Hepatic stellate cell (primary cell): Measurements from ENCODE around the gene ITGB4.

ENCODE experiments used
- DNase-seq: peaks from one replicate; pipeline ENCODE4 v3.0.0; 2011; ENCODE audit warnings: low spot score

Gene ITGB4

GRCh38 chr17:75791254-75791653, 70.0 kb downstream of the ITGB4 start:
- DNase-seq, result no peak

GRCh38 chr17:75793460-75793859, 72.2 kb downstream of the ITGB4 start:
- no peak for DNase-seq

GRCh38 chr17:75795820-75796607, 74.8 kb downstream of the ITGB4 start:
- no peak for DNase-seq

GRCh38 chr17:75799402-75799801, 78.1 kb downstream of the ITGB4 start:
- DNase-seq, result no peak

- DNase-seq, result no peak
Observed at GRCh38 chr17:75803883-75804282, 82.6 kb downstream of the ITGB4 start.

- no peak for DNase-seq
Observed at GRCh38 chr17:75806822-75807500, 85.7 kb downstream of the ITGB4 start.
